OCI-LY3 (cell line): ENCODE results near the gene PGLYRP4.

Experiments
- EZH2phosphoT487 ChIP-seq: fragments of 200-600 bp; shearing (Covaris generic); IDR thresholded peaks from 2 replicates; pipeline ENCODE4 v1.6.1; 2018; ENCODE audit warnings: antibody characterized with exemption, mixed run types, low read depth
- TF ChIP-seq, protein P1 (sequence below): fragments of 200-600, 300-600 bp; sonication (generic); IDR thresholded peaks from 2 replicates; pipeline ENCODE4 v1.5.1; 2014; ENCODE audit warnings: antibody characterized with exemption, low read length, low read depth

DNA sequence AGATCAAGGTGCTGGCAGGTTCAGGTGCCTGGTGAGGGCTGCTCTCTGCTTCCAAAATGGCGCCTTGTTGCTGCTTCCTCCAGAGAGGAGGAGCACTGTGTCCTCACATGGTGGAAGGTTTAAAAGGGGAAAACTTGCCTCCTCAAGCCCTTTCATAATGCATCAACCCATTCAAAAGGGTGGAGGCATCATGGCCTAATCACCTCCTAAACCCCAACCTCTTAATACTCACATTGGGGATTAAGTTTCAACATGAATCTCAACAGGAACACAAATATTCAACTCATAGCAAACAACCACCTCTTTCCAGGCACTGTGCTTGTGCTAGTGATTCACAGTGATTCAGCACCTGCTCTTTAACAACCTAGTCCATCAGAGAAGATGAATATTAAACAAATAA is 22.6 kb upstream of the PGLYRP4 start:
- TF ChIP-seq, protein P1, sequence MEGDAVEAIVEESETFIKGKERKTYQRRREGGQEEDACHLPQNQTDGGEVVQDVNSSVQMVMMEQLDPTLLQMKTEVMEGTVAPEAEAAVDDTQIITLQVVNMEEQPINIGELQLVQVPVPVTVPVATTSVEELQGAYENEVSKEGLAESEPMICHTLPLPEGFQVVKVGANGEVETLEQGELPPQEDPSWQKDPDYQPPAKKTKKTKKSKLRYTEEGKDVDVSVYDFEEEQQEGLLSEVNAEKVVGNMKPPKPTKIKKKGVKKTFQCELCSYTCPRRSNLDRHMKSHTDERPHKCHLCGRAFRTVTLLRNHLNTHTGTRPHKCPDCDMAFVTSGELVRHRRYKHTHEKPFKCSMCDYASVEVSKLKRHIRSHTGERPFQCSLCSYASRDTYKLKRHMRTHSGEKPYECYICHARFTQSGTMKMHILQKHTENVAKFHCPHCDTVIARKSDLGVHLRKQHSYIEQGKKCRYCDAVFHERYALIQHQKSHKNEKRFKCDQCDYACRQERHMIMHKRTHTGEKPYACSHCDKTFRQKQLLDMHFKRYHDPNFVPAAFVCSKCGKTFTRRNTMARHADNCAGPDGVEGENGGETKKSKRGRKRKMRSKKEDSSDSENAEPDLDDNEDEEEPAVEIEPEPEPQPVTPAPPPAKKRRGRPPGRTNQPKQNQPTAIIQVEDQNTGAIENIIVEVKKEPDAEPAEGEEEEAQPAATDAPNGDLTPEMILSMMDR, result no peak
- TF ChIP-seq EZH2phosphoT487, result no peak
